Calu3 (cell line): ENCODE results near the gene GYS2. TPM values are rescaled to one million over a fixed set of nuclear protein-coding genes. Genes with fewer than 3 reads are reported as not detected.

Source experiments
- Bru-seq: library from RNA; stranded (reverse); fragments of 400-500 nt; gene quantifications from one replicate; lab custom pipeline; 2021; lab: Mats Ljungman, UMichigan
- BruChase-seq, 2 experiments: library from RNA; stranded (reverse); fragments of 400-500 nt; gene quantifications; one replicate each; lab custom pipeline; 2021; lab: Mats Ljungman, UMichigan
- BruUV-seq: library from RNA; stranded (reverse); fragments of 400-500 nt; replicated peaks from 2 replicates; lab custom pipeline; 2021; lab: Mats Ljungman, UMichigan
- CTCF ChIA-PET: fragments of 300-600 bp; sonication (Branson Sonifier 250); formaldehyde crosslinking; loops from one replicate; lab custom pipeline; 2022; ENCODE audit warnings: antibody characterized with exemption; lab: Charles Lee
- DNase-seq: peaks from one replicate; pipeline ENCODE4 v3.0.0; 2022
- H3K27ac Mint-ChIP-seq: one replicate; pipeline ENCODE4 v1.8.0; 2022; ENCODE audit warnings: mixed read lengths; ENCODE audit not compliant: unreplicated experiment
- H3K27me3 Mint-ChIP-seq: one replicate; pipeline ENCODE4 v1.8.0; 2022; ENCODE audit warnings: mixed read lengths; ENCODE audit not compliant: unreplicated experiment
- H3K36me3 Mint-ChIP-seq: one replicate; pipeline ENCODE4 v1.8.0; 2022; ENCODE audit warnings: mild to moderate bottlenecking, moderate library complexity, mixed read lengths; ENCODE audit not compliant: insufficient read depth, unreplicated experiment
- H3K4me1 Mint-ChIP-seq: one replicate; pipeline ENCODE4 v1.8.0; 2022; ENCODE audit warnings: mild to moderate bottlenecking, low read depth, mixed read lengths; ENCODE audit not compliant: unreplicated experiment
- H3K4me3 Mint-ChIP-seq: one replicate; pipeline ENCODE4 v1.8.0; 2022; ENCODE audit warnings: mild to moderate bottlenecking, low read depth, moderate library complexity, mixed read lengths; ENCODE audit not compliant: unreplicated experiment
- H3K9me3 Mint-ChIP-seq: one replicate; pipeline ENCODE4 v1.8.0; 2022; ENCODE audit warnings: low read depth, mixed read lengths; ENCODE audit not compliant: unreplicated experiment
- CTCF ChIP-seq: fragments of 200-600 bp; IDR thresholded peaks from one replicate; pipeline ENCODE4 v1.8.0; 2022; ENCODE audit warnings: antibody characterized with exemption; ENCODE audit not compliant: unreplicated experiment
- intact Hi-C: fragments of 100-400 bp; cut with micrococcal nuclease; formaldehyde crosslinking; loops from one replicate; pipeline ENCODE4 v1.10.0; 2022; ENCODE audit not compliant: unreplicated experiment
- long read RNA-seq: library from polyadenylated mRNA; stranded (forward); transcript quantifications from one replicate; pipeline ENCODE4 v2.0.0, GENCODE V29; 2022
- total RNA-seq: library from RNA; stranded (reverse); gene quantifications from 2 replicates; pipeline ENCODE4 v1.2.3, GENCODE V29; 2022

The GYS2 gene
- total RNA-seq (not detected in 2 replicates), Bru-seq, nascent RNA (percentile 27 among the genes with signal in this experiment), BruChase-seq, experiment 1, labeled RNA remaining after a 6-hour chase (percentile 32 among the genes with signal in this experiment), BruChase-seq, experiment 2, labeled RNA remaining after a 2-hour chase (percentile 25 among the genes with signal in this experiment)
- long read RNA-seq, result 0 reads

GRCh38 chr12:21604245-21605101, at the start of gene GYS2:
TSS of gene GYS2 (minus strand) at chr12:21604847. CDS start at chr12:21604592, 255 bp downstream.
- Mint-ChIP-seq H3K36me3 (no peaks in the 10 kb centered on the region), H3K4me3 (no peak within 1 kb of the TSS), H3K4me1 (no peaks in the 10 kb centered on the region), H3K9me3 (no peaks in the 10 kb centered on the region), H3K27me3 (peaks cover 13% of the 10 kb centered on the region), H3K27ac (no peak within 1 kb of the TSS)
- no peak for DNase-seq
- CTCF ChIA-PET, result no interaction called here
- no peak for TF ChIP-seq CTCF
- intact Hi-C loops, result loop anchor here (10.0 kb wide), 1 partner anchor 410 kb away; no protein-coding TSS in a partner anchor
- no TSS peak for BruUV-seq

GRCh38 chr12:21651821-21652220, 47.2 kb upstream of the GYS2 start:
- Mint-ChIP-seq H3K4me1 (peaks cover 73% of the 10 kb centered on the region), H3K9me3 (no peaks in the 10 kb centered on the region), H3K27ac (no peak overlapping the region), H3K4me3 (no peak overlapping the region), H3K27me3 (no peaks in the 10 kb centered on the region), H3K36me3 (peaks cover 73% of the 10 kb centered on the region)
- intact Hi-C loops, result no loop called here
- BruUV-seq, result no TSS peak
- no peak for TF ChIP-seq CTCF
- DNase-seq, result no peak
- CTCF ChIA-PET, result no interaction called here

GRCh38 chr12:21650997-21651396, 46.4 kb upstream of the GYS2 start:
- Mint-ChIP-seq H3K4me3 (peak overlapping the region; percentile 10), H3K36me3 (peaks cover 73% of the 10 kb centered on the region), H3K9me3 (no peaks in the 10 kb centered on the region), H3K27me3 (no peaks in the 10 kb centered on the region), H3K27ac (no peak overlapping the region), H3K4me1 (peaks cover 81% of the 10 kb centered on the region)
- no TSS peak for BruUV-seq
- intact Hi-C loops, result no loop called here
- TF ChIP-seq CTCF, result no peak
- CTCF ChIA-PET, result no interaction called here
- no peak for DNase-seq

- TF ChIP-seq CTCF, result no peak
- intact Hi-C loops, result loop anchor here (10.0 kb wide), 1 partner anchor 214 kb away; the partner anchor contains the start of gene PYROXD1
- no peak overlapping the region for H3K27ac Mint-ChIP-seq
- no peak overlapping the region for H3K4me3 Mint-ChIP-seq
- no peak for DNase-seq
- H3K27me3 Mint-ChIP-seq, result no peaks in the 10 kb centered on the region
- H3K4me1 Mint-ChIP-seq, result peaks cover 84% of the 10 kb centered on the region
- no TSS peak for BruUV-seq
- H3K36me3 Mint-ChIP-seq, result peaks cover 81% of the 10 kb centered on the region
- no peaks in the 10 kb centered on the region for H3K9me3 Mint-ChIP-seq
- CTCF ChIA-PET, result no interaction called here
Measured at GRCh38 chr12:21649034-21649433, 44.4 kb upstream of the GYS2 start.
